Measurements from ENCODE around the gene B2M.
A peak's percentile ranks its signal among the peaks of the same experiment; 100 is the strongest.
"Not testable (repeated sequence)": the region's sequence is repeated elsewhere in the genome, so short reads cannot be mapped to it uniquely, and the experiment has no call there.

The B2M gene

GRCh38 chr15:44710236-44711095 is 851 bp upstream of the B2M start:
- Mint-ChIP-seq H3K4me3 (peak overlapping the region; percentile 100), H3K36me3 (ENCODE audit: insufficient read depth) (peaks cover 59% of the 10 kb centered on the region), H3K9me3 (no peaks in the 10 kb centered on the region), H3K4me1 (ENCODE audit: low read depth in 2 of 2) (peaks cover 33 to 50% of the 10 kb centered on the region in 2 donors), H3K27ac (peak overlapping the region; percentile 100), H3K27me3 (no peaks in the 10 kb centered on the region)
- peak in 2 of 3 experiments; percentile 38 to 44 for DNase-seq
- peak; percentile 9 for ATAC-seq (replicated peaks)

- Mint-ChIP-seq H3K27me3 (no peaks in the 10 kb centered on the region), H3K9me3 (no peaks in the 10 kb centered on the region), H3K4me1 (ENCODE audit: low read depth in 2 of 2) (peaks cover 44 to 64% of the 10 kb centered on the region in 2 donors), H3K4me3 (peak overlapping the region; percentile 100), H3K36me3 (ENCODE audit: insufficient read depth) (peaks cover 73% of the 10 kb centered on the region), H3K27ac (peak overlapping the region; percentile 100)
- ATAC-seq (replicated peaks) (peak; percentile 26), DNase-seq (peak; percentile 58 to 67 (median 62))
Observed at GRCh38 chr15:44711743-44712345, 527 bp downstream of the B2M start.

DNA sequence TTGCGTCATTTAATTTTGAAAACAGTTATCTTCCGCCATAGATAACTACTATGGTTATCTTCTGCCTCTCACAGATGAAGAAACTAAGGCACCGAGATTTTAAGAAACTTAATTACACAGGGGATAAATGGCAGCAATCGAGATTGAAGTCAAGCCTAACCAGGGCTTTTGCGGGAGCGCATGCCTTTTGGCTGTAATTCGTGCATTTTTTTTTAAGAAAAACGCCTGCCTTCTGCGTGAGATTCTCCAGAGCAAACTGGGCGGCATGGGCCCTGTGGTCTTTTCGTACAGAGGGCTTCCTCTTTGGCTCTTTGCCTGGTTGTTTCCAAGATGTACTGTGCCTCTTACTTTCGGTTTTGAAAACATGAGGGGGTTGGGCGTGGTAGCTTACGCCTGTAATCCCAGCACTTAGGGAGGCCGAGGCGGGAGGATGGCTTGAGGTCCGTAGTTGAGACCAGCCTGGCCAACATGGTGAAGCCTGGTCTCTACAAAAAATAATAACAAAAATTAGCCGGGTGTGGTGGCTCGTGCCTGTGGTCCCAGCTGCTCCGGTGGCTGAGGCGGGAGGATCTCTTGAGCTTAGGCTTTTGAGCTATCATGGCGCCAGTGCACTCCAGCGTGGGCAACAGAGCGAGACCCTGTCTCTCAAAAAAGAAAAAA is 1.2 kb downstream of the B2M start:
- Mint-ChIP-seq H3K27me3 (no peaks in the 10 kb centered on the region), H3K4me1 (ENCODE audit: low read depth in 2 of 2) (peaks cover 49 to 70% of the 10 kb centered on the region in 2 donors), H3K36me3 (ENCODE audit: insufficient read depth) (peaks cover 79% of the 10 kb centered on the region), H3K9me3 (no peaks in the 10 kb centered on the region), H3K27ac (peak overlapping the region; percentile 100), H3K4me3 (peak overlapping the region; percentile 100)
- ATAC-seq (replicated peaks) (peak; percentile 31), DNase-seq (peak; percentile 64 to 72 (median 67))

DNA sequence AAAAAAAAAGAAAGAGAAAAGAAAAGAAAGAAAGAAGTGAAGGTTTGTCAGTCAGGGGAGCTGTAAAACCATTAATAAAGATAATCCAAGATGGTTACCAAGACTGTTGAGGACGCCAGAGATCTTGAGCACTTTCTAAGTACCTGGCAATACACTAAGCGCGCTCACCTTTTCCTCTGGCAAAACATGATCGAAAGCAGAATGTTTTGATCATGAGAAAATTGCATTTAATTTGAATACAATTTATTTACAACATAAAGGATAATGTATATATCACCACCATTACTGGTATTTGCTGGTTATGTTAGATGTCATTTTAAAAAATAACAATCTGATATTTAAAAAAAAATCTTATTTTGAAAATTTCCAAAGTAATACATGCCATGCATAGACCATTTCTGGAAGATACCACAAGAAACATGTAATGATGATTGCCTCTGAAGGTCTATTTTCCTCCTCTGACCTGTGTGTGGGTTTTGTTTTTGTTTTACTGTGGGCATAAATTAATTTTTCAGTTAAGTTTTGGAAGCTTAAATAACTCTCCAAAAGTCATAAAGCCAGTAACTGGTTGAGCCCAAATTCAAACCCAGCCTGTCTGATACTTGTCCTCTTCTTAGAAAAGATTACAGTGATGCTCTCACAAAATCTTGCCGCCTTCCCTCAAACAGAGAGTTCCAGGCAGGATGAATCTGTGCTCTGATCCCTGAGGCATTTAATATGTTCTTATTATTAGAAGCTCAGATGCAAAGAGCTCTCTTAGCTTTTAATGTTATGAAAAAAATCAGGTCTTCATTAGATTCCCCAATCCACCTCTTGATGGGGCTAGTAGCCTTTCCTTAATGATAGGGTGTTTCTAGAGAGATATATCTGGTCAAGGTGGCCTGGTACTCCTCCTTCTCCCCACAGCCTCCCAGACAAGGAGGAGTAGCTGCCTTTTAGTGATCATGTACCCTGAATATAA is 2.0 kb downstream of the B2M start:
- Mint-ChIP-seq H3K9me3 (no peaks in the 10 kb centered on the region), H3K4me3 (peak overlapping the region; percentile 100), H3K27ac (peak overlapping the region; percentile 100), H3K4me1 (ENCODE audit: low read depth in 2 of 2) (peaks cover 52 to 78% of the 10 kb centered on the region in 2 donors), H3K36me3 (ENCODE audit: insufficient read depth) (peaks cover 87% of the 10 kb centered on the region), H3K27me3 (no peaks in the 10 kb centered on the region)
- ATAC-seq (replicated peaks) = no peak
- peak in 1 of 3 experiments; percentile 33 for DNase-seq

GRCh38 chr15:44715142-44715796 is 4.0 kb downstream of the B2M start:
- Mint-ChIP-seq H3K36me3 (ENCODE audit: insufficient read depth) (peaks cover 100% of the 10 kb centered on the region), H3K27me3 (no peaks in the 10 kb centered on the region), H3K9me3 (no peaks in the 10 kb centered on the region), H3K4me3 (peak overlapping the region; percentile 100), H3K27ac (peak overlapping the region; percentile 100), H3K4me1 (ENCODE audit: low read depth in 2 of 2) (peaks cover 60 to 75% of the 10 kb centered on the region in 2 donors)
- DNase-seq = peak in 1 of 3 experiments; percentile 20
- ATAC-seq (replicated peaks) = no peak

- Mint-ChIP-seq H3K9me3 (no peaks in the 10 kb centered on the region), H3K4me3 (peak overlapping the region; percentile 100), H3K27ac (peak overlapping the region; percentile 100), H3K36me3 (ENCODE audit: insufficient read depth) (peaks cover 100% of the 10 kb centered on the region), H3K27me3 (no peaks in the 10 kb centered on the region), H3K4me1 (ENCODE audit: low read depth in 2 of 2) (peaks cover 66 to 76% of the 10 kb centered on the region in 2 donors)
- ATAC-seq (replicated peaks) (no peak), DNase-seq (no peak)
Observed at GRCh38 chr15:44715797-44716334, 4.5 kb downstream of the B2M start.

GRCh38 chr15:44716983-44717602 is 5.8 kb downstream of the B2M start:
- ATAC-seq (replicated peaks) (no peak), DNase-seq (no peak)
- Mint-ChIP-seq H3K9me3 (no peaks in the 10 kb centered on the region), H3K27ac (peak overlapping the region; percentile 88 to 100), H3K36me3 (ENCODE audit: insufficient read depth) (peaks cover 98% of the 10 kb centered on the region), H3K4me1 (ENCODE audit: low read depth in 2 of 2) (peaks cover 69 to 80% of the 10 kb centered on the region in 2 donors), H3K27me3 (no peaks in the 10 kb centered on the region), H3K4me3 (peak overlapping the region; percentile 100)

DNA sequence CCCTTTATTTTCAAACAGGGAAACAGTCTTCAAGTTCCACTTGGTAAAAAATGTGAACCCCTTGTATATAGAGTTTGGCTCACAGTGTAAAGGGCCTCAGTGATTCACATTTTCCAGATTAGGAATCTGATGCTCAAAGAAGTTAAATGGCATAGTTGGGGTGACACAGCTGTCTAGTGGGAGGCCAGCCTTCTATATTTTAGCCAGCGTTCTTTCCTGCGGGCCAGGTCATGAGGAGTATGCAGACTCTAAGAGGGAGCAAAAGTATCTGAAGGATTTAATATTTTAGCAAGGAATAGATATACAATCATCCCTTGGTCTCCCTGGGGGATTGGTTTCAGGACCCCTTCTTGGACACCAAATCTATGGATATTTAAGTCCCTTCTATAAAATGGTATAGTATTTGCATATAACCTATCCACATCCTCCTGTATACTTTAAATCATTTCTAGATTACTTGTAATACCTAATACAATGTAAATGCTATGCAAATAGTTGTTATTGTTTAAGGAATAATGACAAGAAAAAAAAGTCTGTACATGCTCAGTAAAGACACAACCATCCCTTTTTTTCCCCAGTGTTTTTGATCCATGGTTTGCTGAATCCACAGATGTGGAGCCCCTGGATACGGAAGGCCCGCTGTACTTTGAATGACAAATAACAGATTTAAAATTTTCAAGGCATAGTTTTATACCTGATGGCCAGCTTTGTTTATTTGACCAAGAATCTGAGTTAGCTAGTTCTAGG is 7.0 kb downstream of the B2M start:
- H3K4me3 Mint-ChIP-seq = peak overlapping the region; percentile 100
- no peak for DNase-seq
- H3K4me1 Mint-ChIP-seq (ENCODE audit: low read depth in 2 of 2) = peaks cover 63 to 83% of the 10 kb centered on the region in 2 donors
- ATAC-seq (replicated peaks) = no peak
- no peaks in the 10 kb centered on the region for H3K9me3 Mint-ChIP-seq
- H3K36me3 Mint-ChIP-seq (ENCODE audit: insufficient read depth) = peaks cover 86% of the 10 kb centered on the region
- H3K27ac Mint-ChIP-seq = peak overlapping the region; percentile 88 to 100
- H3K27me3 Mint-ChIP-seq = no peaks in the 10 kb centered on the region

GRCh38 chr15:44718927-44719292 is 7.6 kb downstream of the B2M start:
- no peak for DNase-seq
- ATAC-seq (replicated peaks) = no peak
- no peaks in the 10 kb centered on the region for H3K27me3 Mint-ChIP-seq
- peak overlapping the region; percentile 88 to 100 for H3K27ac Mint-ChIP-seq
- peaks cover 82% of the 10 kb centered on the region for H3K36me3 Mint-ChIP-seq (ENCODE audit: insufficient read depth)
- no peaks in the 10 kb centered on the region for H3K9me3 Mint-ChIP-seq
- H3K4me3 Mint-ChIP-seq = peak overlapping the region; percentile 100
- peaks cover 61 to 83% of the 10 kb centered on the region in 2 donors for H3K4me1 Mint-ChIP-seq (ENCODE audit: low read depth in 2 of 2)

- Mint-ChIP-seq H3K36me3 (ENCODE audit: insufficient read depth) (peaks cover 82% of the 10 kb centered on the region), H3K27me3 (no peaks in the 10 kb centered on the region), H3K9me3 (no peaks in the 10 kb centered on the region), H3K4me3 (peak overlapping the region; percentile 100), H3K4me1 (ENCODE audit: low read depth in 2 of 2) (peaks cover 62 to 85% of the 10 kb centered on the region in 2 donors), H3K27ac (peak overlapping the region; percentile 88 to 100)
- ATAC-seq (replicated peaks) (peak; percentile 64), DNase-seq (peak in 2 of 3 experiments; percentile 46 to 58)
Observed at GRCh38 chr15:44719293-44719999, 8.1 kb downstream of the B2M start.

GRCh38 chr15:44720000-44720435 is 8.7 kb downstream of the B2M start:
- Mint-ChIP-seq H3K4me1 (ENCODE audit: low read depth in 2 of 2) (peaks cover 64 to 85% of the 10 kb centered on the region in 2 donors), H3K27ac (peak overlapping the region; percentile 88 to 100), H3K36me3 (ENCODE audit: insufficient read depth) (peaks cover 77% of the 10 kb centered on the region), H3K4me3 (peak overlapping the region; percentile 68 to 100)
- not testable (repeated sequence) for ATAC-seq (replicated peaks); H3K9me3 Mint-ChIP-seq; H3K27me3 Mint-ChIP-seq; DNase-seq
